Stimulated activated CD8-positive, alpha-beta memory T cell treated with anti-CD3 and anti-CD28 coated beads, Interleukin-4, amount 100 ng/mL, for 48 hours (primary cell): ENCODE data around the gene ARID4A.
"Not testable (repeated sequence)": the region's sequence is repeated elsewhere in the genome, so short reads cannot be mapped to it uniquely, and the experiment has no call there.

Experiments used
- DNase-seq: peaks from one replicate; pipeline ENCODE4 v3.0.0-alpha.2; 2020

Gene ARID4A, protein sequence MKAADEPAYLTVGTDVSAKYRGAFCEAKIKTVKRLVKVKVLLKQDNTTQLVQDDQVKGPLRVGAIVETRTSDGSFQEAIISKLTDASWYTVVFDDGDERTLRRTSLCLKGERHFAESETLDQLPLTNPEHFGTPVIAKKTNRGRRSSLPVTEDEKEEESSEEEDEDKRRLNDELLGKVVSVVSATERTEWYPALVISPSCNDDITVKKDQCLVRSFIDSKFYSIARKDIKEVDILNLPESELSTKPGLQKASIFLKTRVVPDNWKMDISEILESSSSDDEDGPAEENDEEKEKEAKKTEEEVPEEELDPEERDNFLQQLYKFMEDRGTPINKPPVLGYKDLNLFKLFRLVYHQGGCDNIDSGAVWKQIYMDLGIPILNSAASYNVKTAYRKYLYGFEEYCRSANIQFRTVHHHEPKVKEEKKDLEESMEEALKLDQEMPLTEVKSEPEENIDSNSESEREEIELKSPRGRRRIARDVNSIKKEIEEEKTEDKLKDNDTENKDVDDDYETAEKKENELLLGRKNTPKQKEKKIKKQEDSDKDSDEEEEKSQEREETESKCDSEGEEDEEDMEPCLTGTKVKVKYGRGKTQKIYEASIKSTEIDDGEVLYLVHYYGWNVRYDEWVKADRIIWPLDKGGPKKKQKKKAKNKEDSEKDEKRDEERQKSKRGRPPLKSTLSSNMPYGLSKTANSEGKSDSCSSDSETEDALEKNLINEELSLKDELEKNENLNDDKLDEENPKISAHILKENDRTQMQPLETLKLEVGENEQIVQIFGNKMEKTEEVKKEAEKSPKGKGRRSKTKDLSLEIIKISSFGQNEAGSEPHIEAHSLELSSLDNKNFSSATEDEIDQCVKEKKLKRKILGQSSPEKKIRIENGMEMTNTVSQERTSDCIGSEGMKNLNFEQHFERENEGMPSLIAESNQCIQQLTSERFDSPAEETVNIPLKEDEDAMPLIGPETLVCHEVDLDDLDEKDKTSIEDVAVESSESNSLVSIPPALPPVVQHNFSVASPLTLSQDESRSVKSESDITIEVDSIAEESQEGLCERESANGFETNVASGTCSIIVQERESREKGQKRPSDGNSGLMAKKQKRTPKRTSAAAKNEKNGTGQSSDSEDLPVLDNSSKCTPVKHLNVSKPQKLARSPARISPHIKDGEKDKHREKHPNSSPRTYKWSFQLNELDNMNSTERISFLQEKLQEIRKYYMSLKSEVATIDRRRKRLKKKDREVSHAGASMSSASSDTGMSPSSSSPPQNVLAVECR

DNA sequence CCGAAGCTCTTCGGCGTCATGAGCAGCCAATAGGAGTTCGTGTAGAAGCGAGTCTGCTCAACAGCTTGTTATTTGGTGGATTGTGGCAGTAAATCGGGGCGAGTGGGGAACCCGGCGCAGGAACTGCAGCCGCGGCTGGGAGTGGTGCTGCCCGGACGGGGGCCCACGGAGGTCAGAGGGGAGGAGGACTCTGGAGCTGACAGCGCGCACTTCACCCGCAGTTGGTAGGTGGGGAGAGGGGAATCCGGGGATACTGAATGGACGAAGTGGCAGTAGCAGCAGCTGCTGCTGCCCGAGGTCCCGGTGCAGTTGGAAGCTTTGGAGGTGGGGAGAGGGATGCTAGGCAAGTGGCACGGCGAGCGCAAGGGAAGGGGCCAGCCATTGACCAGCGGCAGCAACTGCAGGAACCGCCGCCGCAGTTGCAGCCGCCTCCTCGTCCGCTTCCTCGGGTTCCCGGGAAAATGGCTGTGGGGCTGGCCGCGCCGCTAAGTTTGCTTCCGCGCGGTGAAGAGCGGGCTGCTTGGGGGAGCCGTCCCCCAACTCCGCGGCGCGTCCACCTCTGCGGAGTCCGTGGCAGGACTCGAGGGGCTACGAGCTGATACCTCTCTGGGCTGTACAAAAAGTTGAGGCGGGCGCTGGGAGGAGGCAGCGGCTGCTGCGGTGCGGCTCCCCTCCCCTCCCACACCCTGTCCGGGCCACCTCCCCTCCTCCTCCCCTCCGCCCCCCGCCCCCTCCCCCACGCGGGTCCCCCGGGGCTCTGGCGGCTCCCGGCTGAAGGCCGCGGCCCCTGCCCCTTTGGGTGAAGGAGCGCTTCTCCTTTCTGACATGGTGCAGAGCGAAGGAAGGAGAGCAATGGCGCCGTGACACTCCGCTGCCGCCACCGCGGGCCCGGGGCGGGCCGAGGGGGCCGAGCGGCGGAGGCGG lies at the start of gene ARID4A:
Gene ARID4A (plus strand): TSS at position 79 of the 924 bp plus-strand sequence. CDS start 1,300 bp downstream, outside the sequence.
- DNase-seq, result peak; percentile 80

DNA sequence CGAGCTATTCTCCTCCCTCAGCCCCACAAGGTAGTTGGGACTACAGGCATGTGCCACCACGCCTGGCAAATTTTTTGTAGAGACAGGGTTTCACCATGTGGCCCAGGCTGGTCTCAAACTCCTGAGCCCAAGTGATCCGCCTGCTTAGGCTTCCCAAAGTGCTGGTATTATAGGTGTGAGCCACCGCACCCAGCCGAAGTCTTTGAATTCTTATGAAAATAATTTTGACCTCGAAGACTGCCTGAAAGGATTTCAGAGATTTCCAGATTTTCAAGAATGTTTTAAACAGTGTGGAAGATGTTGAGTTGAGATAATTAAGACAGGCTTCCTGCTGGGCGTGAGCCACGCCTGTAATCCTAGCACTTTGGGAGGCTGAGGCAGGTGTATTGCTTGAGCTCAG lies 48.7 kb upstream of the ARID4A start:
- no peak for DNase-seq

DNA sequence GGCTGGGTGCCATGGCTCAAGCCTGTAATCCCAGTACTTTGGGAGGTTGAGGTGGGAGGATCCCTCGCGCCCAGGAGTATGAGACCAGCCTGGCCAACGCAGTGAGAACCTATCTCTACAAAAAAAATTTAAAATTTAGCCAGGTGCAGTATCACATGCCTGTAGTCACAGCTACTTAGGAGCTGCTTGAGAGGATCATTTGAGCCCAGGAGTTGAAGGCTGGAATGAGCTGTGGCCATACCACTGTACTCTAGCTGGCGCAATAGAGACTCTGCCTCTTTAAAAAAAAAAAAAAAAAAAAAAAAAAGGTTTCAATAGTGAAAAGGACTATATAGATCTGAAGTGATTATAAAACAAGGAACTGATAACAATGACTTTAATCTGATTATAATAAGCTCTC lies 40.2 kb upstream of the ARID4A start:
- no peak for DNase-seq

DNA sequence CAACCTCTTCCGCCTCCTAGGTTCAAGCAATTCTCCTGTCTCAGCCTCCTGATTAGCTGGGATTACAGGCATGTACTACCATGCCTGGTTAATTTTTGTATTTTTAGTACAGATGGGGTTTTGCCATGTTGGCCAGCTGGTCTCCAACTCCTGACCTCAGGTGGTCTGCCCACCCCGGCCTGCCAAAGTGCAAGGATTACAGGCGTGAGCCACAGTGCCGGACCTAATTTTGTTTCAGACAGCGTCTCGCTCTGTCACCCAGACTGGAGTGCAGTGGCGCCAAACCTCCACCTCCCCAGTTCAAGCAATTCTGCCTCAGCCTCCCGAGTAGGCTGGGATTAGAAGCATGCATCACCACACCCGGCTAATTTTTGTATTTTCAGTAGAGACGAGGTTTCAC lies 36.4 kb upstream of the ARID4A start:
- not testable (repeated sequence) for DNase-seq

DNA sequence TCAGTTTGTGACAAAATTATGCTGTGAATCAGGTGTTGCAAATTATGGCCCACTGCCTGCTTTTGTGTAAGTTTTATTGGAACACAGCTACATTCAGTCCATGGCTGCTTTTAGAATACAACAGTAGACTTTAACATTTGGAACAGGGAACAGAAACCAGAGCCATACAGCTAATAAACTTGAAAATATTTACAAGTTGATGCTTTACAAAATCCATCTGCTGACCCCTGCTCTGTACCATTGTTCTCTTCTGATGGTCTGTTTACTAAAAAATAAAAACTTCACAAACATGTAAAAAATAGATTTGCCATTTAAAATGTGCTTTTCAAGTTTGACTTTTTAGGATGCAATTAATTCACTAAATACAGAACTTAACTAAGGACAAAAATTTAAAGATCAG lies 33.0 kb upstream of the ARID4A start:
- DNase-seq, result no peak

DNA sequence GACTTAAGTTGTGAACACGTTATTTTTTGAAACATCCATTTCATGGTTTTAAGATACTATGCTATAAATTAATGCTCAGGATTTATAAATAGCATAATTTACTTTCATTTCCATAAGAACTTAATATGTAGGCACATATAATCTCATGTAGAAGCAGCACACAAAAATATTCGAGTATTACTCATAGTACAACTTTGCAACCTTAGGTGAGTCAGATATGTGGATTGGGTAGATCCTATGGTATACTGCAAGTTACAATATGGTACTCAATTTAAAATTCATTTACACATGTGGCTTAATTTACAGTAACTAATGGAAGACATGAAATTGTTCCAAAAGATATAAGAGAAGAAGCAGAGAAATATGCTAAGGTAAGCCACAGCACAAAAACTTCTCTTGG lies 27.7 kb upstream of the ARID4A start:
- no peak for DNase-seq

DNA sequence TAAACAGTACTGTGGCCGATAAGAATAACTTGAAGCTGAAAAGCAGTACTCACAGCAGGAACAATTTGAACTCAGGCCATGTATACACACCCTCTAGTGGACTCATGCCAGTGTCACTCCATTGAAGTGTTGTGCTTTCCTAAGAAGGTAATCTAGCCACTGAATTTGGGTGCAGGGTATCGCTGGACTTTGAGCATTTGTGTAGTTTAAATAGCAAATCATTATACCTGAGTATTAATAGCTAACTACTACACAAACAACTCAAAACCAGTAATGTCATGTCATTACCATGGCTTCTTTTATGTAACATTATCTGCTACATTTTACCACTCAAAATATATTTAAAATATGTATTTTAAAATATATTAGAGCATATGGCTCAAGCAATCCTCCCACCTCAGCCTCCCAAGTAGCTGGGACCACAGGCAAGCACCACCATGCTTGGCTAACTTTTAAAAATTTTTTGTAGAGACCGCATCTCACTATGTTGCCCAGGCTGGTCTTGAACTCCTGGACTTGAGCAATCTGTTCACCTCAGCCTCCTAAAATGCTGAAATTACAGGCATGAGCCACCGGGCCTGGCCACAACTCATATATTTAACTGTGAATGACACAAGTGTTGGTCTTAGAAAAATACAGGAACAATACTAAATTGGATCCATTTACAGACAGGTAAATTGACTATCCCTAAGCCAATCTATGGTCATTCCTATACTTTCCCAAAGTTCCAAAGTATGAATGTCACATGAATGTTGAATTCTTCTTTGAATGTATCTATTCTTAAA lies 25.6 kb upstream of the ARID4A start:
- no peak for DNase-seq

DNA sequence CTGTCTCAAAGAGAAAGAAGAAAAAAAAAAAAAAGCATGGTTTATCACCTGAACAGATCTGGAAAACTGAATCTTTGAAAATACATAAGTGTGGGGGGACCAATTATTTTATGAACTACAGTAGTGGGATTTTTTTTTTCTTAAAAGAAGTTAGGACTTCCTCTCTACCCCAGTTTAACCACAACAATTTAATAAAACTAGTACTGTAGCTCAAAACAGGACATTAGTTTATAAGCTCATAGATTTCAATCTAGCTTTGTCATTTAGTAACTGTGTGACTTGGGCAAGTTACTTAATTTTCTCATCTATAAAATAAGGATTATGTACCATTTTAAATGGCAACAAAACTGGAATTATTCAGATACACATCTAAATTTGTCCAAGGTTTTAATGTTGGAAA lies 23.5 kb upstream of the ARID4A start:
- no peak for DNase-seq

DNA sequence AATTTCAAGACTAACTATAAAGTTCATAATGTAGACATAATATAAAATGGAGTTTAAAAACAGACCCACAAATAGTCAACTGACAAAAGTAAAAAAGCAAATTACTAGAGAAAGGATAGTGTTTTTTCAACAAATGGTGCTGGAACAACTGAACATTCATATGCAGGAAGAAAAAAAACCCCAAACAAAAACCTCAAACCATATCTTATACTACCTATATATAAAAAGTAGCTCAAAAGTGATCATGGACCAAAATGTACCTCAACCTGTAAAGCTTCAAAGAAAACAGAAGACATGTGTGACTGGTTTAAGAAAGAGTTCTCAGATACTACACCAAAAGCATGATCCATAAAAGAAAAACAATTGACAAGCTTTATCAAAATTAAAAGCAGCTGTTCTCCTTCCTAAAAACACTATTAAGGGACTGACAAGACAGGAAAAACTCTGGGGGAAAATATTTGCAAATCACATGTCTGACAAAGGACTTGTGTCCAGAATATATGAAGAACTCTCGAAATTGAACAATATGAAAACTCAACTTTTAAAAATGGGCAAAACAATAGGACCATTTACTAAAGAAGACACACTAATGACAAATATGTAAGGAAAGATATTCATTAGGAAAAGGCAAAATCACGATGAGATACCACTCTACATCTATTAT lies 22.7 kb upstream of the ARID4A start:
- DNase-seq, result no peak

DNA sequence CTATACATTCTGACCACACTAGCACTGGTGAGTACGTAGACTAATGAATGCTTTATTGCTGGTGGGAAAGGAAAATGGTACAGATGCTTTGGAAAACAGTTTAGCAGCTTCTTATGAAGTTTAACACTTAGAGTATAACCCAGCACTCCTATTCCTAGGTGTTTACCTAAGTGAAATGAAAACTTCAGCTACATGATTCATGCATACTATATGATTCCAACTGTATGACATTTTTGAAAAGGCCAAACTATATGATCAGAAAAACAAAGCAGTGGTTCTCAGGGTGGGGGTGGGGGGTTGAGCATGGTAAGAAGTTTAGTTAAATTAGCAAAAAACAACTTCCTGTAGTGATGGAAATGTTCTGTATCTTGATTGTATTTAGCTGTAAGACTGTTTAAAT lies 22.1 kb upstream of the ARID4A start:
- DNase-seq, result no peak

DNA sequence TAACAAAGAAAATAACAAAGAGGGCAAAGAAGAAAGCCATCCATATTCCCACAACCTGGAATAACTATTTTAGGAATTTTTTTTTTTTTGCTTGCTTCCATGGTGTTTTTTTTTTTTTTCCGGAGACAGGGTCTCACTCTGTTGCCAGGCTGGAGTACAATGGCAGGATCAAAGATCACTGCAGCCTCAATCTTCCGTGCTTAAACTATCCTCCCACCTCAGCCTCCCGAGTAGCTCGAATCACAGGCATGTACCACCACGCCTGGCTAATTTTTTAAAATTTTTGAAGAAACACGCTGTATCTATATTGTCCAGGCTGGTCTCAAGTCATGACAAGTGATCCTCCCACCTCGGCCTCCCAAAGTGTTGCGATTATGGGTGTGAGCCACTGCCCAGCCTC lies 20.2 kb upstream of the ARID4A start:
- no peak for DNase-seq

DNA sequence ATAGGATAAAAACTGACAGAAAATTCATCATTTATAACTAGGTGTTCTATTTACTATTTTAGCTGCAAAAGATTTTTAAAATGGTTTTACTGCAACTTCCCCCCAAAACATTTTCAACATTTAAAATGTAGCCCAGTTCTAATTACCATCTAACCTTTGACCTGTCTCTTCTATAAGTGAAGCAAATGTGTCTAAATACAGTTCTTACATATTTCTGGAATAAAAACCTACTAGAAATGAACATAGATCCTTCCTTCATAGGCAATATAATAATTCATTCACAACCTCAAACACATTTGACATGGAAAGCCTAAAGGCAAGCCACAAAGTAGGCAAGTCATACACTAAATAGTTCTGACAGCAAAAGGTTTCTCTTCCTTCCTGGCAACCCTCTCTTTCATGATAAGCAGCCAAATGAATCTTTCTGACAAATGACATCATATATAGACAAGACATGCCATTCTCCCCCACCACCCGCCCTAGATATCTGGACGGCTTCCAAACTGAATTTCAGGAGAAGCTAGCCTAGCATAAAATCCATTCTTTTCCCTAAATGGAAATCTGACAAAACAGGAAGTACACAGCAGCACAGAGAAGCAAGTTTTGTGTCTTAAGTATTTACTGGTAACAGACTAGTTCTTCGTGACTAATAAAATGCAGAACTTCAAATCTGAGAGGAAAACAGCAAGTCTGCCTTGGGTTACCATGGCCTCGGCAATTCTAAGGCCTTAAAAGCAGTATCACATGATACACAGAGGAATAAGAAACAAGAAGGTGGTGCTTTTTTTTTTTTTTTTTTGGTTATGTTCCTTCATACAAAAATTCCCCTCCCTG lies 17.2 kb upstream of the ARID4A start:
- no peak for DNase-seq

DNA sequence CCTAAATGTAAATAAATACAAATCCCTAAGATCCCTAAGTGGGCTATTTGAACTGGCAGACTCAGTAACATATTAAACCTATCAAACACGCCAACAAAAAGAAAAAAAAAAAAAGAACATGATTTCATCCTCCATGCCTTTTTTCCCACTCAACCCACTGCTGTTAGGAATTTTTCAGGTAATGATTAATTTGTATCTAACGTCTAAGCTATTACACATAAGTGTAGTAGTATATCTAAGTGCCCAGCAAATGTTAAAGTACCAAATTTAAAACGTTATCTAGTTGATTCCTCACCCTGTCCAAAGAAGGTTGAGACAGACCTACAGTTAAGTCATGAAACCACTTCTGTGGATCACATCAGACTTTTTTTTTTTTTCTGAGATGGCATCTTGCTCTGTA lies 16.4 kb upstream of the ARID4A start:
- DNase-seq, result no peak

DNA sequence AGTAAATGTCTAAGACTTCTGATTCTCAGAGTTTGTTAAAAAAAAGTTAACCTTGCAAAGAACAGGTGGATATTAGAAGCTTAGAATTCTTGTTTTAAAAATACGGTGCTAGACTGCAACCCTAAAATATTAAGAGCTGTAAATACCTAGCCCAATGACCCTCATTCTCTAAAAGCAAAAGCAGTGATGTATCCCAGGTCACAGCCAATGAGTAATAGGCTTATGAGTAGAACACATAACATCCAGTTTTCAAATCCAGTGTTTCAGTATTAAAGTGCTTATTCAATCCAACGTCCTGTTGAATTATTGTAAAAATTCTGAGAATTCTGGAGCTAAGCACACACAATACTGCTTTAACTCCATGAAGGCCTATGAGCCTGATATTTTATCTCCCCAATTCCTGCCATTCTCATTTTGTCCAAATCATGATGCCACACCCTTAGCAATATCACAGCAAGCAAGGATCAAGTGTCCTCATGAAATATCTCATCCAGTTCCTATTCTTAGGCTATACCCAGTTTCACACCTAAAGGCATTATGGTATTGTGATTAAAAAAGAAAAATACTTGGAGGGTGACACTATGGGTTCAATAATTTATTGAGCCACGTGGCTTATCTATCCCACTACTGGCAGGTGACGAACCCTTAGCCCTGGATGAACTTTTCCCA lies 15.3 kb upstream of the ARID4A start:
- no peak for DNase-seq

DNA sequence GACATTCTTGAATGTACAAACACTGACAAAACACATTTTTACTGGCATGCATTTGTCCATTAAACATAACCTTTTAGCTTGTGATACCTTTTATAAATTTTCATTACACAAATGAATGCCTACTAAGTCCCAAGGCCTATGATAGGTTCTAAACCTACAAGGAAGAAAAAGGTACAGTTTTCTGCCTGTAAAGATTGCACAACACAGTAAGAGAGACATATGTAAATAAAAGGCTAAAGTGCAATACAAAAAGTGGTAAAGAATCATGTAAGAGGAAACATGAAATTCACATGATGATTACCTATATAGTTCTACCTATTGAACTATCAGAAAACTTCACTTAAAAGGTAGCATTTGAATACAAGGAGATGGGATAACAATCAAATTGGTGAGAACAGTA lies 14.6 kb upstream of the ARID4A start:
- no peak for DNase-seq

DNA sequence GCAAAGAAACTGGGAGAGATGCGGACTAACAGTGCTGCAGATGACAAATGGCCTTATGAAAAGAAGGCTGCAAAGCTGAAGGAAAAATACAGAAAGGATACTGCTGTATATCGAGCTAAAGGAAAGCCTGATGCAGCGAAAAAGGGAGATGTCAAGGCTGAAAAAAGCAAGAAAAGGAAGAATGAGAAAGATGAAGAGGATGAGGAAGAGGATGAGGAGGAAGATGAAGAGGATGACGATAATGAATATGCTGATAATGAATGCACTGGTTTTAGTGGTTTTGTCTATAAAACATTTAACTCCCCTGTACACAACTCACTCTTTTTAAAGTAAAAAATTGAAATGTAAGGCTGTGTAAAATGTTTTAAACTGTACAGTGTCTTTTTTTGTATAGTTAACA lies 13.2 kb upstream of the ARID4A start:
- DNase-seq, result no peak

DNA sequence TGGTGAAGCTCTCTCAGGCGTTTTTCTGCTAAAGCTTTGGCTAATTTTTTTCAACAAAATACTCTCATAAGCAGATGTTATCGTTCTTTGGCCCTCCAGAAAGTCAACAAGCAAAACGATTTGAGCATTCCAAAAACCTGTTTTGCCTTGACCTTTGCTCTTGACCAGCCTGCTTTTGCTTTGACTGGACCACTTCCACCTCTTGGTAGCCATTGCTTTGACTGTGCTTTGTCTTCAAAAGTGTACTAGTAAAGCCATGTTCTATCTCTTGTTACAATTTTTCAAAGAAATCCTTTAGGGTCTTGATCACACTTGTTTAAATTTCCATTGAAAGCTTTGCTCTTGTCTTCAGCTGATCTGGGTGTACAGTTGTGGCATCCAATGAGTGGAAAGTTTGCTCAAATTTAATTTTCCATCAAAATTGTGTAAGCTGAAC lies 10.7 kb upstream of the ARID4A start:
- DNase-seq, result no peak

DNA sequence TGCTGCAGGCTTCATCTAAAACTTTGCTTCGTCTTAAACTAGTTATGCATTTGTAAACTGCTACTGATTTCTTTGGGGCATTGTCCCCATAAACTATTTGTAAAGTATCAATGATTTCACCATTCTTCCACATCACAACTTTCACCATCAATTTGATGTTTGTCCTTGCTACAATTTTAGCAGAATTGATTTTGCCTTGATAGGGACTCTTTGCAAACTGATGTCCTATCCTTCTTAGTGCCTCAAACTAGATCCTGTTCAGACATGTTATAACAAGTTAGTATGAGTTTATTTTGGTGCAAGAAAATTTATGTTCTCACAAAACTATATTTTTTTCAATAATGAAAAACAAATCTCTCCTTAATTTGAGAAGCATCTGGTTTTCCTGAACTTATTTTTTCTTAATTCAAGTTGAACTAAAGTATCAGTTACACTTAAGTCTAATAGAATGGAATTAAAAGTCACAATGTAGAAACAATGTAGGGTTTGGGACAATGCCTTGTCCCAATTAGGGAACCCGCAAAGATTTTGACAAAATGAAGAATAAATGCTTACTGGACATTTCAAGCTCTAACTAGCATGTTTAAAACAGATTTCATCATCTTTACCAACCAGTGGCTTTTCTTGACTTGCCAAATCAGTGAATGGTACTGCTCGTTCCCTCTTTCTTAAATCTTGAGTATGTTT lies 10.1 kb upstream of the ARID4A start:
- no peak for DNase-seq

DNA sequence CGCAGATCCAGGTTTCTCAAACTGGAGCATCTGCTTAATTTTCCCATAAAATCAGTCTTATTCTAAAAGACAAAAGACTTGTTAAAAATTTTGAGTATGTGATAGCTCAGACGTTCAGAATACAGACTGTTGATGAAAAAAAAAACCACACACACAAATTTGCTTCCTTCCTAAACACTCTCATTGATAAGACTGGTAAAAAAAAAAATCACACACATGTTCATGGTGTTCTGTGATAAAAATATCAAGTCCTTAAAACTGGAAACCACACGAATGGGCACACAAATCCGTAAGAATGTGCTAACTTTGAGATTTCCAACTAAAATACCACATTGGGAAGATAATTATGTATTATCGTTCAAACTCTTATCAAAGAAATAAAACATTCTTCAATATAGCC lies 6.7 kb upstream of the ARID4A start:
- DNase-seq, result no peak
